SK-N-MC (cell line): Measurements from ENCODE around the gene ORAI3.

Source experiments
- EZH2 ChIP-seq: fragments of 200-600 bp; sonication (generic); IDR thresholded peaks from one replicate; pipeline ENCODE4 v1.6.1; 2017; ENCODE audit warnings: antibody characterized with exemption
- FOXP2 ChIP-seq: optimal IDR thresholded peaks from 2 replicates; pipeline ENCODE3; 2011; ENCODE audit warnings: mild to moderate bottlenecking, moderate library complexity; ENCODE audit not compliant: insufficient read depth; ENCODE audit errors: extremely low read length, control extremely low read depth
- POLR2AphosphoS5 ChIP-seq: IDR thresholded peaks from 2 replicates; pipeline ENCODE4 v1.6.1; 2012; ENCODE audit warnings: mild to moderate bottlenecking, low read depth, low read length, borderline replicate concordance

GRCh38 chr16:30942426-30942806 lies 6.5 kb upstream of the ORAI3 start:
- TF ChIP-seq POLR2AphosphoS5 (no peak), EZH2 (no peak), FOXP2 (no peak)
